Fibroblast of peridontal ligament (primary cell): ENCODE data around the gene ADCY2.
A peak's percentile ranks its signal among the peaks of the same experiment; 100 is the strongest.

Source experiments
- DNase-seq: peaks from one replicate; pipeline ENCODE4 v3.0.0-alpha.2; 2010; ENCODE audit errors: extremely low read depth

ADCY2 gene

DNA sequence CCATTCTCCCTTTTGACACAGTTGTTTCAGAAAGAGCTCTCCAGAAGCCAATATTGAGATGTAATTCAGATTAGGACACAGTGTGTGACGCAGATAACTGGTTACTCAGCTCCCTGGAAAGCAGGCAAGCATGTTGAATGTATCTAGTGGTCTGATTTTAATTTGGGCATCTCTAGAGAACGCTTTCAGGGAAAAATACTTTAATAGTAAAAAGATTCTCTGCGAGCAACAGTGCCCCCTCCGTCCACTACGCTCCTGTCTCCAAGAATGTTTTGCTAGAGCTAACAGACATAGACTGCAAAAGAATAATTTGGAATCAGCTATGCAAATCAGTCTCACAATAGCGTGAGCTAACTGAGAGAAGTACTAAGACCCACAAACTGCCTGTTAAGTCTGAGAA lies 431.7 kb downstream of the ADCY2 start:
- DNase-seq, result peak; percentile 73

GRCh38 chr5:7828269-7828668 lies 432.3 kb downstream of the ADCY2 start:
- no peak for DNase-seq

- no peak for DNase-seq
Observed at GRCh38 chr5:7834982-7835381, 439.0 kb downstream of the ADCY2 start.

- no peak for DNase-seq
Observed at GRCh38 chr5:7837403-7837802, 441.5 kb downstream of the ADCY2 start.

DNA sequence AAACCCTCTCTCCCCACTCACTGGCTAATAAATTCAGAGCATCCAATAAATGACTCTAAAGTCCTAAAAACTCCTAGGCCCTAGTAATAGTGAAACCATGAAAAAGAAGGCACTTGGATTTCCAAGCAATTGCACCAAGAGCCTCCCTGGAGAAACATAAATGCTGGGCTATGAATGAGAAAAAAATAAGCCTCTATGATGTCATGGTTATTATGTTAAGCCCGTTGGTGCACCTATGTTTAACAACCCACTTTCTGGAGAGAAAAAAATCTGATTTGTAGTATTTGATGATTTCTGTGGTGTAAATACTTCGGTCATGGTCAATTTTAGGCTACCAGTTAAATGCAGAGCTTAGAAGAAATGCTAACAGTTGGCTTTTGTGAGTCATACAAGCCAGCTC lies 446.6 kb downstream of the ADCY2 start:
- no peak for DNase-seq

- DNase-seq, result no peak
Observed at GRCh38 chr5:7844901-7845300, 449.0 kb downstream of the ADCY2 start.

GRCh38 chr5:7845557-7845956 lies 449.6 kb downstream of the ADCY2 start:
- DNase-seq, result no peak

DNA sequence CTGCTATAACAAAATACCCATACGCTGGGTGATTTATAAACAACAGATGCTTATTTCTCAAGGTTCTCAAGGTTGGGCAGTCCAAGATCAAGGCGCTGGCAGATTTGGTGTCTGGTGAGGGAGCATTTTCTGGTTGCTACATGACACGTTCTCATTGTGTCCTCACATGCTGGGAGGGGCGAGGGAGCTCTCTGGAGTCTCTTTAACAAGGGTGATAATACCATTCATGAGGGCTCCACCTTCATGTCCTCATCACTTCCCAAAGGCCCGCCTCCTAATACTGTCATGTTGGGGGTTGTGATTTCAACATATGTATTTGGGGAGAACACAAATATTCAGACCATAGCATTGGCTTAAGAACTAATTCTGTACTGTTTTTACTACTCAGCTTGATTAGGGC lies 450.4 kb downstream of the ADCY2 start:
- no peak for DNase-seq

DNA sequence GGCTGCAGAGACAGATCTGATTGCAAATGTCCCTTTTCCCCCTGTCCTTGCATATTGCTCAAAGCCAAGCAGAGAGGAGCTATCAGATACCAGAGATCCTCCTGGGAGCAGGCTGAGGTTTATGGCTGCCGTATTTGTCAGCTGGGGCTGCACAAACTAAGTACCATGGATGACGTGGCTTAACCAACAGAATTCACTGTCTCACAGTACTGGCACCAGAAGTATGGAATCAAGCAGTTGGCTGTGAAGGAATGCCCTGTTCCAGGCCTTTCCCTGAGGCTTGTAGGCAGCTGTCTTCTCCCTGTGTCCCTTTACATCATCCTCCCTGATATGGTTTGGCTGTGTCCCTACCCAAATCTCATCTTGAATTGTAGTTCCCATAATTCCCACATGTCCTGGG lies 452.4 kb downstream of the ADCY2 start:
- peak; percentile 59 for DNase-seq

GRCh38 chr5:7849681-7850394 lies 453.9 kb downstream of the ADCY2 start:
- DNase-seq, result no peak

GRCh38 chr5:7850395-7851239 lies 454.7 kb downstream of the ADCY2 start, which contains the start of gene CFAP90:
Gene CFAP90 (minus strand): TSS chr5:7851133. CDS start chr5:7851021, 112 bp downstream.
- DNase-seq, result peak; percentile 29

DNA sequence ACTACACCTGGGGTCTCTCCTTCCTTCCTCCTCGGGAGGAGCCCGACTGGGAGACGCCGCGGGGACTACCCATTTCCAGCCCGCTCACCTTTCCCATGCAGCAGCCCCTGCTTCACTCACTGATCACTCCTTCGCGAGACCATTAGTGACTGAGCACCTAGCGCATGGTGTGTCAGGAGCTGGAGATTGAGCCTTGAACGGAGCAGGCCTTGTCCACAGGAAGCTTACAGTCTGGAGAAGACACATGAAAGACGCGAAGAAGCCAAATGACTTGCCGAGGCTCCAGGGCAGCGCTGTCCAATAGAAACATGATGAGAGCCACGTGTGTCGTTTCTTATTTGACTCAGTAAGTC lies 455.3 kb downstream of the ADCY2 start:
- no peak for DNase-seq

DNA sequence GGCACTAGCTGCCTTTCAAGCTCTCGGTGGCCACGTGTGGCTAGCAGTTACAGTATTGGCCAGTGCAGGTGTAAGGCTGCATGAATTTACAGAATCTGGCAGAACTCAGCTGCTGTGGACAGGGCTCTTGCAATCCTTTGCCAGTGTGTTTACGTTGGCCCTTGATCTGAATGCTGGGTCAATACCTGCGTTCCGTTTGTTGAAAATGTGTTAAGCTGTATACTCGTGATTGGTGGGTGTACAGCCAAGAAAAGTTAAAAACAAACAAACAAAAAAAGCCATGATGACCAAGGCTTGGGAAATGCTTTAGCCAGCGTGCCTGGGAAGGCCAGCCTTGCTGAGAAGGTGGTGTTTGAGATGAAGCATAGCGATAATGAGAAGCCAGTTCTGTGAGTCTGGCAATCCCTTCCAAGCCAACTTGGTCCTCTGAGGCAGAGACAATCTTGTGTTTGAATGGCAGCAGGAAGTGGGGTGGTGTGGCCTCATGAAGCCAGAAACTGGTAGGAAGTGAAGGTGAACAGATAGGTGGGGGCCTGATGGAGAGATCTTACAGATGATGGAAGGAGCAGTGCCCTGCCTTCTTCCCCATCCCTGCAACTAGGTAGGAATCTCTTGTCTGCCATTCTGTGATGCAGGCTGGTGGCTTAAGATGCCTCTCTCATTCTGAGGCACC lies 455.8 kb downstream of the ADCY2 start:
- no peak for DNase-seq

GRCh38 chr5:7852542-7852941 lies 456.6 kb downstream of the ADCY2 start:
- DNase-seq, result peak; percentile 51

DNA sequence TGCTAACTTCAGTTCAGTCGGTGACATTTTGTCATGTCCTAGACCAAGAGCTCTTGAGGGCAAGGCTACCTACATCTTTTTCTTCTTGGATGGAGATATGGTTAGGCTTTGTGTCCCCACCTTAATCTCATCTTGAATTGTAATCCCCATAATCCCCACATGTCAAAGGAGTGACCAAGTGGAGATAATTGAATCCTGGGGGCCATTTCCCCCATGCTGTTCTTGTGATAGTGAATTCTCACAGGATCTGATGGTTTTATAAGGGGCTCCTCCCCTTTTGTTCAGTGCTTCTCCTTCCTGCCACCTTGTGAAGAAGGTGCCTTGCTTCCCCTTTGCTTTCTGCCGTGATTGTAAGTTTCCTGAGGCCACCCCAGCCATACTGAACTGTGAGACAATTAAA lies 457.1 kb downstream of the ADCY2 start:
- no peak for DNase-seq

DNA sequence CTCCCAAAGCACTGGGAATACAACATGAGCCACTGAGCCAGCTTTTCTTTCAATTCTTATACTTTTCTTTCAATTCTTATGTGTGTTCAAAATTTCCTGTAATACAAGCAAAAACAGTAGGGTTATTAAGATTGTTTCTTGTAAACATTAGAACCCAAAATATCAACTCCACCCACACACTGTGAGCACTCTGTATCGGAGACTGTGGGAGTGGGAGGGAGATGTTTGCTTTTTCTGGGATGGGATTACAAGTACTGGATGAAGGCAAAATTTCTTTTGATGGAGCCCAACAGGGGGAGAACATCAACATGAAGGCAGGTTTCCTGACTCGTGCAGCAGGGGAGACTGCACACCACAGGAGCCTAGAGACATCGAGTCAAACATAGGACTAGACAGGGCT lies 459.7 kb downstream of the ADCY2 start:
- DNase-seq, result no peak

GRCh38 chr5:7856855-7857254 lies 460.9 kb downstream of the ADCY2 start:
- peak; percentile 48 for DNase-seq

DNA sequence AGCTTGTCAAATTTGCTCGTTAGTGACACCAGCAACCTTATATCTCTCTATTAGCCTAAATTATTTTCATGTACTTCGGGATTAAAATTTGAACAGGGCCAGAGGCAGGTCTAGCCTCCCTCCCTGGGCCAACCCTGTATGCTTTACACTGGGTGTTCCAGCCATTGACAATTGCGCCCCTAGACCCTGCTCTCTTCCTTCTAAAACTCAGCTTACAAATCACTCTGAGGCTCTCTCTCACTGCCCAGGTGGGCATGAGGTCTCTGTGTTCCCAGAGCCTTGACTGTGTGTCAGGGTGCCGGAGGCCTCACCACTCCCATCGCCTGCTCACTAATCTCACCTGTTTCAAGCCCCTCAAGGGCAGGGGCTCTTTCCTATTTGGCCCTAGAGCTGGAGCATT lies 461.4 kb downstream of the ADCY2 start:
- DNase-seq, result no peak

DNA sequence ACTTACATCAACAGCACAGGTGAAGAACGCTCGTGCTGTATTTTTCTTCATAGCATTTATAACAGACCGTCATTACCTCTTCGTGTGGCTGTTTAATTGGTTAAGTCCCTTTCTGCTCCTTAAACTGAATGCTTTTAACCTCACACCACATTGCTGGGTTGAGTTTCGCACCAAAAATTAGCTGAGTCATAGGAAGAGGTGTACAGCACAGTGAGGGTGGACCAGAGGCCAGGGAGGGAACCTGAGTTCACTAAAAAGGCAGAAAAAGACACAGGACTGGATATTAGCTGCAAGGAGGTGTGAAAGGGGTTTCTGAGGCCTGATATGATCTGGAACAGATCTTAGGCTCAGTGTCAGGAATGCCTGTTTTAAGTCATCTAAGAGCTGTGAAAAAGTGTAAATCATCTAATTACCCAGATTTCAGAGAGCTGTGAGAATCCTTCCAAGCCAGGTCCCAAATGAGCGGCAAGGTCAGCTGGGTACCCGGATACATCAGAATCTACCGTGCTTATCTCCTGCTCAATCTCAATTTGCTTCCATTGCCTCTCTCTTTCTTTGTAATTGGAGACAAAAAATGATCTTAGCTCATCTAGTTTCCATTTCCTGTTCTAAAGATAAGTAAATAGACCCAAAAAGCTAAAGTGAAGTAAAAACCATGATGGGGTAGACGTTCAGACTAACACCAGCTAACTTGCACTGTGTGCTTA lies 462.1 kb downstream of the ADCY2 start:
- DNase-seq, result no peak

DNA sequence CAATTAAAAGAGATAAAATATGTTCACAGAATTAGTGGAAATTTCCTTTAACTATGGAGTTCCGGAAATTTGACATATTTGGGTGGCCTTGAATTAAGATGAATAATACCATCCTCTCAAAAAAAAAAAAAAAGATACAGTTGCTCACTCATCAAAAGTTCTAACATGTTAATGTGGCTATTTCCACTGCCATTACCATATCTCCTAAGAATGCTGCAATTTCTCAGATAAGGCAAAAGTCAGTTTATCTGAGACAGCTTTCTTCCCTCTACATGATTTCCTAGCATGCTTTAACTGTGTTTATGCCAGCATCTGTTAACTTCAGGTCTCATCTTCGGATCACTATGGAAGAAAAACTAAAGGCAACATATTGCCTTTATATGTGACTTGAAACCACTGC lies 470.3 kb downstream of the ADCY2 start:
- DNase-seq, result no peak

- DNase-seq, result no peak
Observed at GRCh38 chr5:7867260-7867659, 471.3 kb downstream of the ADCY2 start.

DNA sequence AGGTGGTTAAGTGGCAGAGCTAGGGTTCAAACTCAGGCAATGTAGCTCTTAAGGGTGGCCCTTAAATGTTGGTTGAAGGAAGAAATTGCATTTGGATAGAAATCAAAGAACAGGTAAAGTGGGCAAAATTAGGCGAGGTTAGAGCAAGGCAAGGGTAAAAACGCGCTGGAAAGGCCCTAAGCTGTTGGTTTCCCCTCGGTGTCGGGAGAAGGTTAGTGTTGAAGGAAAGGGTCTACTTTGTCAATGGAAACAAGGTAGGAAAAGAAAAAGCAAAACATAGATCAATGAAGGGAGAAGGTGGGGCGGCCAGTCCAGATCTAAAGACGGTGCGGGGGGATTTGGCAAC lies 472.5 kb downstream of the ADCY2 start:
- DNase-seq, result no peak
